Stimulated activated CD8-positive, alpha-beta memory T cell treated with anti-CD3 and anti-CD28 coated beads, Interleukin-15, amount 100 ng/mL, for 1 hour (primary cell): ENCODE results near the gene KLHL11.

Source experiments
- DNase-seq: peaks from one replicate; pipeline ENCODE4 v3.0.0-alpha.2; 2020; ENCODE audit warnings: low read depth

The KLHL11 gene

GRCh38 chr17:41806685-41807445 is 58.4 kb downstream of the KLHL11 start:
- no peak for DNase-seq
